ENCODE results near the gene MAMDC2. TPM values are rescaled to one million over a fixed set of nuclear protein-coding genes. Genes with fewer than 3 reads are reported as not detected.

Gene MAMDC2
- total RNA-seq, 1 donor from 2014 or later, result 0.60 TPM

DNA sequence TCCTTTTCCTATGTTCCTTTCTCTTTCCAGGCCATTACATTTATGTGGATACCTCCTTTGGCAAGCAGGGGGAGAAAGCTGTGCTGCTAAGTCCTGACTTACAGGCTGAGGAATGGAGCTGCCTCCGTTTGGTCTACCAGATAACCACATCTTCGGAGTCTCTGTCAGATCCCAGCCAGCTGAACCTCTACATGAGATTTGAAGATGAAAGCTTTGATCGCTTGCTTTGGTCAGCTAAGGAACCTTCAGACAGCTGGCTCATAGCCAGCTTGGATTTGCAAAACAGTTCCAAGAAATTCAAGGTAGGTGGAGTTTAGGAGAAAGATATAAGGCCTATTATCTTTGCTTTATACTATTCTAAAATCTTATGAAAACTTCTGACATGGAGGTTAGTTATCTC lies 64.5 kb downstream of the MAMDC2 start:
- DNase-seq (ENCODE audit: low spot score, unreplicated experiment), result no peak
- Mint-ChIP-seq H3K27ac (no peak overlapping the region), H3K27me3 (peaks cover 14% of the 10 kb centered on the region), H3K9me3 (ENCODE audit: low read depth) (no peaks in the 10 kb centered on the region), H3K4me3 (ENCODE audit: low read depth) (no peak overlapping the region), H3K4me1 (ENCODE audit: low read depth) (no peaks in the 10 kb centered on the region), H3K36me3 (ENCODE audit: insufficient read depth) (no peaks in the 10 kb centered on the region)
- TF ChIP-seq, protein P1, sequence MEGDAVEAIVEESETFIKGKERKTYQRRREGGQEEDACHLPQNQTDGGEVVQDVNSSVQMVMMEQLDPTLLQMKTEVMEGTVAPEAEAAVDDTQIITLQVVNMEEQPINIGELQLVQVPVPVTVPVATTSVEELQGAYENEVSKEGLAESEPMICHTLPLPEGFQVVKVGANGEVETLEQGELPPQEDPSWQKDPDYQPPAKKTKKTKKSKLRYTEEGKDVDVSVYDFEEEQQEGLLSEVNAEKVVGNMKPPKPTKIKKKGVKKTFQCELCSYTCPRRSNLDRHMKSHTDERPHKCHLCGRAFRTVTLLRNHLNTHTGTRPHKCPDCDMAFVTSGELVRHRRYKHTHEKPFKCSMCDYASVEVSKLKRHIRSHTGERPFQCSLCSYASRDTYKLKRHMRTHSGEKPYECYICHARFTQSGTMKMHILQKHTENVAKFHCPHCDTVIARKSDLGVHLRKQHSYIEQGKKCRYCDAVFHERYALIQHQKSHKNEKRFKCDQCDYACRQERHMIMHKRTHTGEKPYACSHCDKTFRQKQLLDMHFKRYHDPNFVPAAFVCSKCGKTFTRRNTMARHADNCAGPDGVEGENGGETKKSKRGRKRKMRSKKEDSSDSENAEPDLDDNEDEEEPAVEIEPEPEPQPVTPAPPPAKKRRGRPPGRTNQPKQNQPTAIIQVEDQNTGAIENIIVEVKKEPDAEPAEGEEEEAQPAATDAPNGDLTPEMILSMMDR (IDR thresholded peaks at IDR 0.05; ENCODE audit: unreplicated experiment), result no peak

- no peaks in the 10 kb centered on the region for H3K9me3 Mint-ChIP-seq (ENCODE audit: low read depth)
- no peaks in the 10 kb centered on the region for H3K4me1 Mint-ChIP-seq (ENCODE audit: low read depth)
- H3K4me3 Mint-ChIP-seq (ENCODE audit: low read depth), result no peak overlapping the region
- H3K27me3 Mint-ChIP-seq, result peaks cover 17% of the 10 kb centered on the region
- H3K27ac Mint-ChIP-seq, result no peak overlapping the region
- no peak for DNase-seq (ENCODE audit: low spot score, unreplicated experiment)
- H3K36me3 Mint-ChIP-seq (ENCODE audit: insufficient read depth), result no peaks in the 10 kb centered on the region
- TF ChIP-seq, protein P1 (IDR thresholded peaks at IDR 0.05; ENCODE audit: unreplicated experiment), result no peak
These were observed 66.8 kb downstream of the MAMDC2 start for GRCh38 chr9:70110194-70111041.

- no peaks in the 10 kb centered on the region for H3K4me1 Mint-ChIP-seq (ENCODE audit: low read depth)
- H3K27ac Mint-ChIP-seq, result no peak overlapping the region
- H3K27me3 Mint-ChIP-seq, result peaks cover 17% of the 10 kb centered on the region
- DNase-seq (ENCODE audit: low spot score, unreplicated experiment), result peak; percentile 47
- H3K4me3 Mint-ChIP-seq (ENCODE audit: low read depth), result no peak overlapping the region
- no peaks in the 10 kb centered on the region for H3K9me3 Mint-ChIP-seq (ENCODE audit: low read depth)
- TF ChIP-seq, protein P1 (IDR thresholded peaks at IDR 0.05; ENCODE audit: unreplicated experiment), result peak; percentile 83
- no peaks in the 10 kb centered on the region for H3K36me3 Mint-ChIP-seq (ENCODE audit: insufficient read depth)
These were observed 67.5 kb downstream of the MAMDC2 start for GRCh38 chr9:70111042-70111602.

DNA sequence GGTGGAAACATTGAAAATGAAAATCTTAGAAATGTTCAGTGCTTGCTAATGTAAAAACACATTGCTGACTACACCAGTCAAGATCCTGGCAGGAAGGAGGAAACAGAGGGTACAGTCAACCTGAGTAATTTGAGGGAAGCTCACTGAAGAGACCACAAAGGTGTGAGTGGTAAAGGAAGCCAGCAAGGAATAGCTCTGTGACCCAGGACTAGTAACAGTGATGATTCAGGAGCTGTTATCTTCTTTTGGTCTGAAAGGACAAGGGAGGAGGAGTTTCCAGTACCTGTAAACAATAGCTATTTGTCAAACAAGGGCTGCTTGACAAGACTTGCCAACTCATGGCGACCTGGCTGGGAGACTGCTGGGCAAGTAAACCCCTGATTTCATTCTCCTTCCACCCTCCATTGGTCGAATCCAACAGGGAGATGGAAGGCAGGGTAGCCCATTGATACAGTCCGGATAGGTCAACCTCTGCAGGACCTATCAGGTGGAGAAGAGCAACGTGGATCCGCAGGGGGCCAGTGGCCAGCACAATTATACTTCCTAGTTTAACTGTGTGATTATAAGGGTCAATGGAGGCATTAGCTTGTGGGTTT lies 68.1 kb downstream of the MAMDC2 start:
- Mint-ChIP-seq H3K4me1 (ENCODE audit: low read depth) (no peaks in the 10 kb centered on the region), H3K27me3 (peaks cover 16% of the 10 kb centered on the region), H3K9me3 (ENCODE audit: low read depth) (no peaks in the 10 kb centered on the region), H3K36me3 (ENCODE audit: insufficient read depth) (no peaks in the 10 kb centered on the region), H3K27ac (no peak overlapping the region), H3K4me3 (ENCODE audit: low read depth) (no peak overlapping the region)
- TF ChIP-seq, protein P1 (IDR thresholded peaks at IDR 0.05; ENCODE audit: unreplicated experiment), result no peak
- DNase-seq (ENCODE audit: low spot score, unreplicated experiment), result no peak

- TF ChIP-seq, protein P1 (IDR thresholded peaks at IDR 0.05; ENCODE audit: unreplicated experiment), result no peak
- Mint-ChIP-seq H3K9me3 (ENCODE audit: low read depth) (no peaks in the 10 kb centered on the region), H3K4me3 (ENCODE audit: low read depth) (no peak overlapping the region), H3K36me3 (ENCODE audit: insufficient read depth) (no peaks in the 10 kb centered on the region), H3K27me3 (peaks cover 9% of the 10 kb centered on the region), H3K27ac (no peak overlapping the region), H3K4me1 (ENCODE audit: low read depth) (peaks cover 4% of the 10 kb centered on the region)
- DNase-seq (ENCODE audit: low spot score, unreplicated experiment), result no peak
These were observed 69.3 kb downstream of the MAMDC2 start for GRCh38 chr9:70112981-70113380.

Measured in progenitor cell of endocrine pancreas (in vitro differentiated cells).